22Rv1 (cell line): Measurements from ENCODE around the gene TFAP2A.

ENCODE experiments used
- CTCF ChIP-seq: fragments of 450-650 bp; IDR thresholded peaks from 2 replicates; pipeline ENCODE4 v1.5.1; 2017; ENCODE audit warnings: mild to moderate bottlenecking
- ZFX ChIP-seq: fragments of 450-650 bp; IDR thresholded peaks from 2 replicates; pipeline ENCODE4 v1.6.1; 2017; ENCODE audit warnings: antibody characterized with exemption, borderline replicate concordance

- TF ChIP-seq CTCF (no peak), ZFX (no peak)
These were observed 7.8 kb upstream of the TFAP2A start for GRCh38 chr6:10422737-10423034.
